Iris pigment epithelial cell (primary cell): ENCODE measurements around the gene TSHZ1.

ENCODE experiments used
- DNase-seq: peaks from one replicate; pipeline ENCODE4 v3.0.0-alpha.2; 2011; ENCODE audit warnings: low read depth

TSHZ1 gene

DNA sequence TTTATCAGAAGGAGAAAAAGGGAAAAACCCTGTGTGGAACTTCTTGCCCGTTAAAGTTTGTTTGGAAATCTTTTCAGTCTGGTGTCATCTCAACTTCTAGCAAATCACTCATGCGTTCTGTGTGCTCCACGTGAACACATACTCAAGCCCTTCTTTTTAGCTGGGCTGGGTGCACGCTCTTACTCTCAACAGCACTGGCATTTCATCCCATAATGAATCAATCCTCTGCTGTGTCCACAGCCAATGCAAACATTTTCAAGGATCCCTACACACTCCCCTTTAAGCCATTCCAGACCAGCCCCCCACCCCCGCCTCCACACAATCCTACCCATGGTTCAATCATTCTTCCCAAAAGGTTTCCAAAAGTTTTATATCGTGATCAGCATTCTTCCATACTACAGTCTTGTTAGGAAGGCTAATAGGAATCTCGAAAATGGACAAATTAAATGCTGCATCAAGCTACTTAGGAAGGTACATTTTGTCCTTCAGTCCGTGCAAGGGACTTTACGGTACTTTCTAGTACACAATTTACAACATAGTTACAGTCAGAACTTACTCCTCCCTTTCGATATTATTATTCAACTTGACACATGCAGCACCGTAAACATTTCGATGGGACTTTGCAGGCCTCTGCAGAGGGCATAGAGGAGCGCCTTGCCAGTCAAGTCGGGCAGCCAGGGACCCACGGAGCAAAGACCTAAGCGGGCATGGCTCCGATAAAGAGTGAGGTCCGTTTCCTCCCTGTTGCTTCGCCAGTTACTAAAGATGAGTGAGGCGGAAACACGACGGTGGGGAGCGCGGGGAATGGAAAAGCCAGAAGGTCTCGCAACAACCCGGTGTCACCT lies 3.1 kb upstream of the TSHZ1 start:
- DNase-seq, result peak; percentile 45

DNA sequence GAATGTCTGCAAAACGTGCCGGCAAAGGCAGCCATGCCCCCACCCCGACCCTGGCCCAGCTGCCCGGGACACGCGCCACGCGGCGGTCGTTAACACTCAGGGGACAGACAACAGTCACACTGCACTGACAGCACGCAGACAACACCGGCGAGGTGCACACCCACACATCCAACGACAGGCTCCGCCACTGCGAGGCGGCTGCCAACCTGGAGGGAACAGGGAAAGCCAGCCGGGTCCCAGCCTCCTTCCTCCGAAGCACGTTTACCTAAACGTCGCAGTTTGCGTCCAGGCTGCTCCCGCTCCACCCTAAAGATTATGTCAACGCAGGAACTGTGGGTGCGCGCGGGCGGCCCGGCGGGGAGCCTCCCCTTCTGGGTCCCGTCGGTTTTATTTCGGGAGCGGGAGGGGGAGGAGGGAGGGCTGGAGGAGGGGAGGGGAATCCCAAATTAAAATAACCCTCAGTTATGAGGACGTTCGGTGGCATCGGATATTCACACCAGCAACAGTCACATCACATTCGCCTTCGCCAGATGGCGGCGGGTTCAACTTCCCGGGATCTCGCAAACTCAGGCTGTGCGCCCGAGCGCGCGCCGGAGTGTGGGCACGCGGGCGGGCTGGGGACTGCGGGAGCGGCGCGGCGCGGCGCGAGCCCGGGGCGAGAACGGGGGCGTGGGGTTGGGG lies 2.3 kb upstream of the TSHZ1 start:
- DNase-seq, result peak; percentile 76

DNA sequence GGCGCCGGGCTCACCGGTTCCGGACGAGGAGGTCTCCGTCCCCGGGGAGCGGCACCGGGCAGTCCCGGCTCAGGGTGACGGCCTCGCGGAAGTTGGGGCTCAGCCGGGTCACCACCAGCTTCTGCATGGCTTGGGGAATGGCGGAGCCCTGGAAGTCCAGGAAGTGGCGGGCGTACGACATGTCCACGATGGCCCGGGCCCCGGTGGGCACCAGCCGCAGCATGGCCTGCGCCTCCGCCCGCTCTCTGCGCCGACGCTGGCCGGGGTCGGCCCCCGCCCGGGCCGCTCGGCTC lies 1.8 kb upstream of the TSHZ1 start:
- no peak for DNase-seq

DNA sequence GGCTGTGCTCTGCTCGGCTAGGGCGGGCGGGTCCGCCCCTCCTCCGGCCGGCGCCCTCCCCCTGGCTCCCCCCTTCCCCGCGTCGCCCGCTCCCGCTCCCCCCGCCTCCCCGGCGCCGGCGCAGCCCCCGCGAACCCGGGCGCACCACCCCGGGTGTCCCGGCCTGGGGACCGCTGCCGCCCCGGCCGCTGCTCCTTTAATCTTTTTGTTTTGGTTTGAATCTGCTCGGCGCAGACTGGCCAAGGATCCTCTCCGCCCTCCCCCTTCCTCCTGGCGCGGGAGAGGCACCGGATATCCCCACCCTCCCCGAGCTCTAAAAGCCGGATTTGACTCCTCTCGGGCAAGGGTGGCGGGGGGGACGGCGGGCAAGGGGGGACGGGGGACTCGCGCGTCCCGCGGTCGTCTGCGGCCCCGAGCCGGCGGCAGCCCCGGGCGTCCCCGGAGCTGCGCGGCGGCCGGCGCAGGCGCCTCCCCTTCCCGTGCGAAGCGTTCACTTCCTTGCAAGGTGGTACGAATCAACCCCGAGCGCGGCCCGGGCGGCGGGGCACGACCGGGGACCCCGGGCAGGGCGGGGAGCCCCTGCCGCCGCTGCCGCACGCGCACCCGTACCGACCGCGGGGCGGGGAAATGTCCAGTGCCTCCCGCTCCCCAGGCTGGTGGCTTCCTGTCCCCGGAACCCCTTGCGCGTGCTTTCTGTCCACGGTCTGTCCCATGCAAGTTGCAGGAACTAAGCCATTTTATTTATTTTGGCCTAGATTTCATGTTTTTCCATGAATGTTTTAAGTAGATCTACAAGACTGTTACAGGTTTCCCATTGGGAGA lies 1.3 kb upstream of the TSHZ1 start, which contains the start of gene PTGR3:
Gene PTGR3 (minus strand): TSS at position 11 of the 822 bp plus-strand sequence. CDS start 81 bp downstream, outside the sequence.
- peak; percentile 79 for DNase-seq

DNA sequence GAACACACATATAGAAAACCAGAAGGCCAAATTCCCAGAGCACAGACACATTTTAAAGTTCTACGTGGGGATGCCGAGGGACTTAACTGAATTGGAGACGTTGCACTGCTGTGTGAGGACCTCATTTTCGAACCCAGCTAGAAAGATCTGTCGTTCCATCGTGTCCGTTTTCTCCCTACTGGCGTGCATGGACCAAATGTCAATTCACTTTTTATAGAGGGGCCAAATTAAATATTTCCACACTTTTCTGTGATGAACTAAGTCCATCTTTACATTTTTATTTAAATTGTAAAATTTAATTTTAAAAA lies 692 bp upstream of the TSHZ1 start:
- peak; percentile 35 for DNase-seq

DNA sequence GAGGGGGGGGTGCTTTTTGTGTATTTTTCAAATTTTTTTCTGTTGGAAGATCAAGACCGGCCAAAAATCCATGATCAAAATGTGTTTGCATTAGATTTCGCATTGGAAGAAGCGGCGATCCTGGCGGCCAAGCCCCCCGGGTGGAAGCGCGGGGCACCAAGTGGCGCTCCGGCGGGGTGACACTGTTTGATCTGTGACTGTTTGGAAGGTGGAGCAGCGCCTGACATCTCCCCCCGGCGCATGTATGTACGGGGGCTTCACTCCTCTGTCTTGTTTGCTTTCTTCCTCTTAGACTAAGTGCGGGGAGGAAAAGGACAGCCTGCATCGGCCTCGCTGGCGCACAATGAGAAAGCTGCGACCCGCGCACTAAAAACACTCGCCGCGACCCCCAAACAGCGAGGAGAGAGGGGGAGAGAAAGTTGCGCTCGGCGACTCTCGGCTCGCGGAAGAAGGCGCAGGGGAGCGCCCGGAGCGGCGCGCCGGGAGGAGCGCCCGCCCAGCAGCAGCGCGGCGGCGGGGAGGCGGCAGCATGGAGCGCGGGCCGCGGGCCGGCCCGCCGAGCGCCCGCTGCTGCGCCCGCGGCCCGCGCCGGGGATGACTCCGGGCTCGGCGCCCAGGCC lies 515 bp downstream of the TSHZ1 start:
- peak; percentile 41 for DNase-seq

DNA sequence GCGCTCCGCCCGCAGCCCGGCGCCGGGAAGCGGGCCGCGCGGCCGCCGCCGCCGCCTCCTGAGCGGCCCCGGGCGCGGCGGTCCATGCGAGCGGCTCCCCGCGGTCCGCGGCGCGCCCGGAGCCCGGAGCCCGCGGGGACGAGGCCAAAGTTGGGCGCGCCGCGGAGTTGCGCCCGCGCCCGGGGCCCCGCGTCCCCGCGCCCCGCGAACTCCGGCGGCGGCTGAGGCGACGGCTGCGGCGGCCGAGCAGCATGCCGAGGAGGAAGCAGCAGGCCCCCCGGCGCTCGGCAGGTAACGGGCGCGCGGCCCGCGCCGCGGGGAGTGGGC lies 992 bp downstream of the TSHZ1 start:
- no peak for DNase-seq

DNA sequence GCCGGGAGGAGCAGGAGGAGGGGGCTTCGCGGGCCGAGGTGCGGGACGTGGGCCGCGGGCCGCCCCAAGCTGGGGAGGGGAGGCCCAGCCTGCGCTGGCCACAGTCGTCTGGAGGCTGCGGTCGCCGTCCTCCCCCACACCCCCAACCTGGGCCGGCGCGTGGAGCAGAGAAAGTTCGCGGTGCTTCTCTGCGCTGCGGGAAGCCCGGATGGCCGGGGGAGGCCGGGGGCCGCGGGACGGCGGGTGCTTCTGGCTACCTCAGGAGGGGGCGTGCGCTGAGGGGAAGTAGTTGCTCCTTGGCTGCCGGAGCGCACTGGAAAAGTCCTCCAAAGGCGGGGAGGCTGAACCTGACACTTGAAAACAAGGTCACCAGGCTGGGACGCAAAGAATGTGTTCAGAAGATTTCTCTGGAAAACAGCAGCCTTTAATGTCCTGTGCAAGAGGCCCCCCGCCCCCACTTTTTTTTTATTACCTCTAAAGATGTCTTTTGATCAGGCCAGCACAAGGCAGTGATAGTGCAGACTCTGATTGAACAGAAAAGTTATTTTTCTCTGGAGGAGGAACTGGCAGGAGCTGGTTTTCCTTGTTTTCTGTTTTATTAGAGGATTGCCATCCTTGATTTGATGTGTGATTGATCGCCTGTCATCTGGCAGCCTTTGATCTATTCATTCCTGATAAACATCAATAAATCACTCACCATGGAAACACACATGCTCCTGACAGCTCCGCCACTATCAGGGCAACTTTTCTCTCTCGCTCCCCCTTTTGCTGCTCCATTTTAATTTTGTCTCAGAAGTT lies 1.6 kb downstream of the TSHZ1 start:
- peak; percentile 42 for DNase-seq

DNA sequence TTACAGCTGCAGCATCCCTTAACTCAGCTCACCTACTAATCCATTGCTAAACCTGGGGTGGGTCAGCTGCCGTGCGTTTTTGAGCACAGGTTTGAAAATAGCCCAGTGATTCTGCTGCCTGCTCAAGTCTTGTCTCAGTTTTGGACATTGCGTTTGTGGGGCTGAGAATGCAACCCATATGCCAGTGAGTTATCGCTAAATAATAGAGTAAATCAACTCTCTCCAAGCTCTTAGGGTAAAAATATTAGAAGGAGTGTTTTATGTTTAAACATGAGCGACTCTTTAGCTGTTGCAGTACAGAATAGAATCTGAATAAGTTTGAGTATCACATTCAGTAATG lies 2.1 kb downstream of the TSHZ1 start:
- DNase-seq, result no peak

DNA sequence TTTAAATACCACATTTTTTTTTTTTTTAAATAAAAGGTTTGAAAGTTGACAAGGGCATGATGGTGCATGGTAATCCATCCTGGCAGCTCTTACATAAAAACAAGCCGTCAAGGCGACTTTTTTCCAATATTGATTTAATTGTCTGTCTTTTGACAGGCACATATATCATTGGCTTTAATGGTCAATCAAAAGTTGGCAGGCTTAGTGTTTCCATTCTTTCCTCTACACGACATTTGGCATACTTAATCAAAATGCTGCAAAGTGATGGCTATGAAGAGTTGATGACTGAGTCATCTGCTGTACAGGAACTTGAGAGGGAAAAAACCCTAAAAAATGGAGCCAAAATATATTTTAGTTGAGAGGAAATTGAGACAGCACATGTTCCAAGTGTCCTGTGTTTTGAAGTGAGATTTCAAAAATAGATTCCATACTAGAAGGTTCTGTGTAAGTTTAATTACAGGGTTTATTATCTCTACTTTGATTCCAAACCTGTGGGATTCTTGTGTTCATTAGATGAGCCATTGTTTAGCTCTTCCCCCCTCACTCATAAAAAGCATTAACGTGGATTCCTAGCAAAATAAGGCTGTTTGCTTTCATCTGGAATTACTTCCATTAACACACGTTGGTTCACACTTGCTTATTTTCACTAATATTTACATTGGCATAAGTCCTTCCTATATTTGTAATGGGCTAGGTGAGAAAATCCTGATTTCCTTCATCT lies 3.2 kb downstream of the TSHZ1 start:
- DNase-seq, result no peak

DNA sequence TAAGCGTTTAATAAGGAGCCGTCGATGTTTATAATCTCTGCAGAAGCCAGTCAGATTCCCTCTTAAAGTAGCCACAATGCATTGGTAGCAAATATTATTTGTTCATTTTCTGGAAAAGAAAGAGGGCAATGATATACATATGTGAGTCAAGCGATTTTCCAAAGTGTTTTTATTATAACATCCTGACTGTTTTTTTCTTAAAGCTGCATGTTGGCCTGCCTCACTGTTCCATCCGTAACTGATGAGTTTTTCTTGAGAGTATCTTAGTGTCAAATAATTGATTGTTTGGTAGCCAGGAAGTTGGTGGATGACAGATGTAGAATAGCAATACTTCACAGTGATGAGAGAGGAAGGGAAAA lies 3.7 kb downstream of the TSHZ1 start:
- no peak for DNase-seq

DNA sequence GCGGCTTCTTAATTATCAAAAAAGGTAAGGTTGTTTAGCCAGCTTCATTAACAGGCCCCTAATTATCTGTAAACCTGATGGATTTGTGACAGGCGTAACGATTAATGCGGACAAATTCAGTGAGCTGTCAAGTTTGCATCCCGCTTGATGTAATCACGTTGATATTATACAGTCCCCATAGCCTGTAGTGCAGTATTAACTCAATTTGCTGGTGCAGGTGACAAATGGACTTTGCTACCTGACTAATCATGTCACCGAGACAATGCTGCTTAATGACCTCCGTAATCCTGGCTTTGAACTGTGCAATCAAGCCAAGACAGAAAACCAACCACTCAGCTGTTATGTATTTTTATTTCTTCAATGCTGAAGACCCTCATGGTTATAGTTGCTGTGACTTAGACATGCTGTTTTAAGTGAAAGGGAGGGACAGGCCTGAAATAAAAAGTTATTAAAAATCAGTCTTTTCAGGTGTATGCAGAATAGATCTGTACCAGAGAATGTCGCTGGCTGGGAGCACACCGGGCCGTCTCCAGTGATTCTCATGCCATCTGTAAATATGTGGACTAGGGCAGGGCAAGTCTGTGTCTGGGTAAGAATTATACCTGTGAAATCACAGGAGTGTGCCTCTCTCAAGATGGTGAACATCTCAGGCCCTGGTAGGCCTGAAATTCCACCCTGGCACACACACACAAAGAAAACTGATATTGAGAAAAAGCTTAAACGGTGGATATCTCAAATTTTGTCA lies 4.3 kb downstream of the TSHZ1 start:
- no peak for DNase-seq

DNA sequence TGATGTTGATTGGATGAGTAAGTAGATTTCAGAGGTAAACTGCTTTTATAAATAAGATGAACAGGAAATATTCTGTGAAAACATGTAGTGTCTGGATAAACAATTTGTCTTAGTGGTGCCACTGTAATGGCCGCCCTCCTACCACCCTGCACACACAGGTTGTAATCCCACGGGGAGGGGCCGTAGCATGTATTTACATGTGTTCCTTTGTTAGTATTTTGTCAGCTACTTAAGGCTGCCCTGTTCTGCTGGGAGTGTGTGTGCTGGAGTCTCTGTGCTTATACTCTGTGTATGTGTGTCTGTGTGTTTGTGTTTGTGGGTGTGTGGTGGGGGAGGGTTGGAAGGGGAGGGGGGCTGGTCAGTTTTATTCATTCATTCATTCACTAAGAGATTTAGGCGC lies 5.1 kb downstream of the TSHZ1 start:
- no peak for DNase-seq

DNA sequence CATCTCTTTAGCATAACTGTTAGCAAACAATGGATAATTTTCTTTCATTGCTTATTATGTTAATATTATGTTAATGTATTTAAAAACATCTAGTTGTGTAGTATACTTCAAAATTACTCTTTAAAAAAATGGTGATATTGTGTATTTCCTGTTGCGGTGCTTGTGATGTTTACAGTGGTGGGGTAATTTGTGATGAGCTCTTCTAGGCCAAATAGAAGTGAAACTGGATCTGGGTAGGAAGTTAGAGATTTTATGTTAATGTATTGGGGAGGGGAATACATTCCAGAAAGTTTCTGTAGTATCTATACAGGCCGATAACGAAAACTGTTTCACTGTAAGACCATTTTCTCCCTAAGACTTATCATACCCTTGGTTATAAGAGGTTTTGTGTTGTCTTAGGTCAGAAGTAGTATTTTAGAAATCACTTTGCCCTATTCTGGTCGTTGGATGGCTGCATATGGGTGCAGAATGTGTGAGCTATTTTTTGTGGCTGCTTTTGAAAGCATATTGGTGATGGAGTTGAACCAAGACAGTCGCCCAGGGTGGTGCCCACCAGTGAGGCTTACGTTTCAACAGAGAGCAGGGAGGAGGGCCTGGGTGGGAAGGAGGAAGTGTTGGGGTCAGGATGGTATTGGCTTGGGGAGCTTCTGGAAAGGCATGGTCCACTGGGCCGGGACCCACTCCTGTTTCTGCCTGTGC lies 5.8 kb downstream of the TSHZ1 start:
- DNase-seq, result no peak

DNA sequence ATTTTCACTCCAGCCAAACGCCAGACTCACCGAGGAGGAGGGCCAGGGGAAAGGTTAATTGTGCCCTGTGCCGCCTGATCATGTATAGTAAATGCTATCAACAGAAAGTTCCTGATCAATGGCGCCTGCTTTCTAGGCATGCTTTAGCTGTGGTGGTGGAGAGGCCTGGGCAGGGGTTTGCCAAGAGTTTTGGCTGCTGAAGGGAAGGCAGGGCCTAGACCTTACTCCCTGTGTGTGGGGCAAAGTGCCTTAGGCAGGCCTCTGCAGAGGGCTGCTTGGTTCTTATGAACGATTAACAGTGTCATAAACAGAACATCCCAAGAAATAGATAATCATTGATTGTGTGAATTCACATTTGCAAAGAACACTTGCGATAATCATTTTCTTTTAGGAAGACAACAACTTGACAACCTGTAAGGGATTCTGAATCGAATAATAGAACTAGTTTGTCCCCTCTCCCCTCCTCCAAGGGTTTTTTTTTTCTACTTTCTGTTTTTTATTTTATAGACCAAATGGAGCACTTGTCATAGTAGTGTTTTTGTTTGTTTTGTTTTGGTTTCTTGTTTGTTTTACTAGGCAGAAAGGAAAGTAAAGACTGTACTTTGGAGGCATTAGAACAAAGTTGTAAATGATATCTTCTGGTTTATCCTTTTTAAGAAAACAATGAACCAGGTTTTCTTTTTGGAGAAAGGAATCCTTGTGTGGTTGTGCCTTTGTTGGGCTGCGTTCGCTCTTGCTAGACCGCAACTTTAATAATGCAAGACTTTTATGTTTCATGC lies 6.5 kb downstream of the TSHZ1 start:
- DNase-seq, result no peak

DNA sequence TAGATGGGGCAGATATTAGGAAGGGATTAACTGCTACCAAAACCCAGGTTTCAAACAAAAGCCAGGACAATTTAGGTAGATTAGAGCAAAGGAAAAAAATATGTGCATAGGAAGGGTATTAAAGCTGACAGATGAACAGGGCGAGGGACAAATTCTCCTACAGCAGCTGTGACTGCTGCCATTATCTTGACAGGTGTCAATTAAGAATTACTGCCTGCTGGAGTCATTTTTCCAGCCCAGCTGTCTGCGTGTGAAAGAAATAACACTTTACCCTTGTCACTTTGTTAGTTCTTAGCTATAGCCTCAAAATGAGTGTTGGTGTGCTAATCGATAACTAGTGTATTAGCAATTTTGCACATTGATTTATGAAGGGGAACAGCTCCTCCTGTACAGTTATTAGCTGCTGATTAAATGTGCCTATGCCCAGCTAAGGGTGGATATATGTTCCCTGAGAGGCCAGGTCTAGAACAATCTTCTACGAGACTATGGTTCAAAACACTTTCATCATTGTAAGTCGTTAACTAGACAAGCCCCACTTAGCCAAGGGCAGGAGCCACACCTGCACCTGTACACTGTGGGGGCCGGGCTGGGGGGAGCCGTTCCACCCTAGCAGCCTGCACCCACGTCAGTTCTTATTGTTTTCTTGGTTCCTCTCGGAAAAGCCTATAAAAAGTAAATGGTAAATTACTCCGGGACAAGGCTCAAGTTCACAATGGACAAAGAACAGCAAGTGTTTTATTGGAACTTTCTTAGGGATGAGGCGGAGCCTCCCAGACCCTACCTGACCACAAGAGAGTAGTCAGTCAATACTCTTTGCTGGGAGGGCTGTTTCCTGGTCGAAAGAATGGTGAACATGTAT lies 7.7 kb downstream of the TSHZ1 start:
- DNase-seq, result no peak

DNA sequence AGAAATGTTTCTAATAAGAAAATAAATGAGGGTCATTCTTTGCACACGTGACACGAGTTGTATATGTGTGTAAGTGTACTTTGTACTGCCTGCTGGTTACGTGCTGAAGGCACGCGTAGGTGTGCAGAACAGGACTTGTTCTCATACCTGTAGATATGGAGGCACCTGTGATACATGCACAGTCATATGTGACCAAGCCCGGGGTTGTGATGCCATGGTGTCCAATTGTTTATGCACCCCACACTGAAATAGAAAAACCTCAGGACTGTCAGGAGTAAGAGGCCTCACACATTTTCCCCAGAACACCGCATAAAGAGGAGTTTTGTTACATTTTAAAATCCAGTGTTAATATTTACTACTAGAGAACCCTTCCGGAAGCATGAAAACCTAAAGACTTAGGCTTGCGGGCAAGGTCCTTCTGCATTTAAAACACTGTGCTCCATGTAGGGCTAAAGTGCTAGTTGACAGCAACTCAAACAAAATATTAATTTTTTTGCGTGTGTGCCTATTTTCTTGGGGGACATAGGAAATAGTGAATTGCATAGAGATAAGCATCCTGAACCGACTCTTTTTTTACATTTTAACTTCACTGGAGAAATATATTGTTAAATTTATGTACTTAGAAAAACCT lies 9.3 kb downstream of the TSHZ1 start:
- no peak for DNase-seq
